HG03521 (cell line): ENCODE data around the gene STUB1.

Experiments used
- ATAC-seq: cut with Tn5 transposase; IDR thresholded peaks from one replicate; pipeline ENCODE4 v1.9.1; 2021; ENCODE audit warnings: mild to moderate bottlenecking, moderate library complexity; ENCODE audit not compliant: unreplicated experiment

Gene STUB1

DNA sequence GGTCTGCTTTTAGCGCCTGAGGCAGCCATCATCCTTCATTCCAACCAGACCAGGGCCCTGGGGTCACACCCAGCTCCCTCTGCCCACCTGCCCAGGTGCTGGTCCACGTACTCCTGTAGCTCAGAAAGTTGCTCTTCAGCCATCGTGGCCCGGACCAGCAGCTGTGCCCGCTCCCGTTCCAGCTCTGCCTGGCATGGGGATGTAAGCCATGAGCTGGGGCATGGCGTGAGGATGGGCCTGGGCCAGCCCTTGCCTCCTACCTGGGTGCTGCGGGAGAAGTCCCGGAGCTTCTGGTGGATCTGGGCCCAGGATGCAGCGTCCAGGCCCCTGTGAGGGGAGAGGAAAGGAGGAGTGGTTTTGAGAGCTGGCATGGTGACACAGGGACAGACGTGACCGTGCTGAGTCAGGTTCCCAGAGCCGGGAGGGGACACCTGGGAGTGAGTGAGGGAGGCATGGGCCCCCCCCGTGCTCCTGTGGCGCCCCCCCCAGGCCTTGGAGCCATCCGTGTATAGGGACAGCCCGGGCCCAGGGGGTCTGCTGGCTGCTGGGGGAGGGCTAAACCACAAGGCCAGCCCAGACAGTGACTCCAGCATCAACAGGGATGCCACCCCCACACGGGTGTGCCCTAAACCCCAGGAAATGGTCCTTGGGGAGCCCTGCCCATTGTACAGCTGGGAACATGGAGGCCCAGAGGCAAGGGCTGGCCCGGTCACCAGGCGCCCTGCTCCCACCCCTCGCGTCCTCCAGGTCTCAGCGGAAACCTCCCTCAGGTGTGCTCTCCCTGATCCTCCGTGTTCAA is 42.8 kb downstream of the STUB1 start:
- ATAC-seq = no peak

DNA sequence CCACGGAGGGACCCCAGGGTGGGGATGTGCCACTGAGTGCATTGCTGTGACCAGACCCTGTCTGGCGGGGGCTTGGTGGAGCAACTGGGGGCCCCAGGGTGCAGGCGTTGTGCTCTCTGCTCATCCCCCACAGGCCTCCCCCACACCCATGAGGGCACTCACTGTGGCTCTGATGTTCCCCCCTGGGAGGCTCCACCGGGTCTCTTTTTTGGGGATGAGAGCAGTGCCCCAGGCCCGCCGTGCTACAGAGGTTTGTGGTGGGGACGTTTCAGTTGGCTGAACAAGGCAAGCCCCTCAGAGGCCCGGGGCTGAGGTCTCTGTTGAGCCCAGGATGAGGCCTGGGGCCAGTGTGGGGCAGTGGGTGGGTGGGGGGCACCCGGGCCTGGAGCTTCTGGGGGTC is 43.5 kb downstream of the STUB1 start:
- ATAC-seq = no peak

DNA sequence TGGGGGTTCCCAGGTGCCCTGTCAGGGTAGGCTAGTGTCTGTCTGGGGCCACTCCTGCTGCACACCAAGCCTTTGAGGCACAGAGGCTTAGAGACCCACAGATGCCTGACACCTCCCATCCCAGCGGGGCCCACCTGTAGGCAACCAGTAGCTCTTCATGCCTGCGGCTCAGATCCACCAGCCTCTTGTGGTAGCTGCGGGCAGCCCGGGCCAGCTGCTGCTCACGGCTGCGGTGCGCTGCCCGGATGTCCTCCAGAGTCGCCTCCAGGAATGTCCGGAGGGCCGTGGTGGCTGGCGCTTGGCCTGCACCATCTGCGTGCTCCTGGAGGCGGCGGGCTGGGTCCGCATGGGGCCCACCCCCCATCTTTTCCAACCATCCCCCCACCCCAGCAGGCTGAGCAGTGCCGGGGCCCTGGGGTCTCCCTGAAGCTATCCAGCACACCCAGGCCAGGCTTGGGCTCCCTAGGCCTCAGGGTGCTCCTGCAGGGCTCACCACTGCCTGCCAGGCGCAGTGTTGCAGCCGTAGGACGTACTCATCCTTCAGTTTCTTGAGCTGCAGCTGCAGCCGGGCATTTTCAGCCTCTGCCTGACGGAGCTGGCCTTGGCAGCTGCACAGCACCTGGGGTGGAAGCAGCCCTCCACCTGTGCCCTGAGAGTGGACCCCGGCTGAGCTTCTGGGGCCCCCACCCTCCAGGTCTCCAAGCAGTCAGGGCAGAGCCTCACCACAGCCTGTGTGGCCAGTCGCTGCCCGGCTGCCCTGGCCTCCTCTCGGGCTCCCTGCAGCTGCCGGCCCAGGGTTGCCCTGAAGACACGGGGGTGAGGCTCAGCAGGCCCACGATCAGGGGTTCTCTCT is 44.2 kb downstream of the STUB1 start:
- no peak for ATAC-seq

DNA sequence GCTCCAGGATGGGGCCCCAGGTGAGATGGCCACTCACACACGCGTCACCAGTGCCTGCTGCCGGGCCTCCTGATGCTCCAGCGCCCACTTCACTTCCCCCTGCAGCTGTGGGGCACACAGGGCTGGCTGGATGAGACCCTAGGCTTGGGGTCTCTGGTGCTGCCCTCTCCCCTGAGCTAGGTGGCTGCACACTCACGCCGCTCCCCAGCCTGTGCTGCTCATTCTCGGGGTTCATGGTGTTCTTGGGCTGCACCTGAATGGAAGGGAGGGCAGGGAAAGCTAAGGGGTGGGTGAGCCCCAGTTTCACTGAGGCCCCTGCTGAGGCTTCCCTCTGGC is 44.8 kb downstream of the STUB1 start:
- no peak for ATAC-seq

DNA sequence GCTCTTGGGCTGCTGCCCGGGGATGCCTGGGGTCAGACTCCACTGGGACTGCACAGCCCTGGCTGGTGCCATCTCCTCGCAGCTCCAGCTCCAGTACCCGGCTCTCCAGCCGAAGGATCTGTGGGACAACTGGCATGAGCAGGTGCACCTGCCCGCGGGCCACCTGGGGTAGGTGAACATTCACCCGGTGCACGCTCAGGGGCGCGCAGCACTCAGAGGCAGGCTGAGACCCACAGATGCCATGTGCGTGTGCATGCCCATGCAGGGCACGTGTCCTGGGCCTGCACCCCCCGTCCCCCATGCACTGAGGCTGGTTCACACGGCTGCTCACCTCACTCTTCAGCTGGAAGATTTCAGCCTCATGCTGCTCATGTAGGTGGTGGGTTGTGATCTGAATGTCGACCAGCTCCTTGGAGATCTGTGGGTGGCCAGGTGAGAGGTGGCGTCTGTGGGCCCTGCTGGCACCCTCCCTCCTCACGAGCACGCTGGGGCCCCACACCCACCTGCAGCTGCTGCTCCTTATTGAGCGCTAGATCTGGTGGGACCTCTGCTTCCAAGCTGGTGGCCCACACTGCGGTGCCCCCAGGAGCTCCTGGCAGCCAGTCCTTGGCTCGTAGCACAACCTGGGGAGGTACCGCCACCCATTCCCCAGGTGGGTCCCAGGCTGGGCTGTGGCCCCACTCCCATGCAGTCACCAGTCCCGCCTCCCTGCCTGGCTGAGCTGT is 45.4 kb downstream of the STUB1 start:
- ATAC-seq = no peak

DNA sequence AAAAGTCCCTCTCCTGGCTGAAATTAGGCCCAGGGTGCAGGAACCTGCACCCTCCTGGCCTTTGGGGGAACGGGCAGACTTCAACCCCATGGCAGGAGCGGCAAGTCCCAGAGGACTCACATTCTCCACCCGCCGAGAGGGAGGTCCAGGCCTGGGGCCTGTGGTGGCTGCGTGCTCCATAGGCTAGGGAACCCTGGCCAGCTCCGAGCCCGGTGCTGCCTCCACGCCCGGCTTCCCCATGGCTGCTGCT is 45.9 kb downstream of the STUB1 start:
- no peak for ATAC-seq

DNA sequence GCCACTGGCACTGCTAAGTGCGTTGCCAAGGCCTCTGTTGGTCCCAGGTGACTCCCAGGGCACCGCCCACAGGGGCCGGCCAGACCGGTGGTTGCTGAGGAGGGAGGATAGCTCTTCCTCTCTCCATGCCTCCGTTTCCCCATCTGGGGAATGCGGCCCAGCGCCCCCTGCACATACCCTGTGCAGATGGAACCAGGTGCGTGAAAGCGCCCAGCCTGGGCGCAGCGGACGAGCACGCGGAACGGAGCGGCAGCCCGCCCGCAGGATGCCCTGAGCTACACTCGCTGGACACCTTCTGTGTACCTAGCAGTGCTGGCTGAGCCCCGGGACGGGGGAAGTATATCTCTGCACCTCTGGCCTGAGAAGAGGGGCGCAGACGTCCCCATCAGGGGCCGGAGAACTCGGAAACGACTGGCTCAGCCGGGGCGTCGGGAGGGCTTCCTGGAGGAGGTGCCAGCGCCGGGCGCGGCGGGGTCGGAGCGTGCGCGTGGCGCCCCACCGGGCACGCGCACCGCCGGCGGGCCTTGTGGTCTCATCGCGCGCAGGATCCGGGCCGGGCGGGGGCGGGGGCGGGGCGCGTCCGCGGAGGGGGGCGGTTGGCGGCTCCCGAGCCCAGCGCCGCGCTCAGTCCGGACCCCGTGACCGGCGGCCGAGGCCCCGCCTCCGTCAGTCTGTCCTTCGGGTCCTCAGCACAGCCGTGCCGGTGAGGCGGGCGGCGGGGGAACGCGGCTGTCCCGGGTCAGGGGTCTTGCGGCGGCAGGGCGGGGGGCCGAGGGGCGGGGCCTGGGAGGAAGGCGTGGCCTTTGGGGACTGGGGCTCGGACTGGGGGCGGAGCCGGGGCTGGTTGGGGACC is 46.5 kb downstream of the STUB1 start, which contains the start of the genes CCDC78 and HAGHL:
Gene CCDC78 (minus strand): TSS at position 6 of the 853 bp plus-strand sequence. CDS start 76 bp downstream, outside the sequence.
Gene HAGHL (plus strand): TSS at position 669 of the 853 bp plus-strand sequence. CDS start 404 bp downstream, outside the sequence.
- ATAC-seq = peak; percentile 31

DNA sequence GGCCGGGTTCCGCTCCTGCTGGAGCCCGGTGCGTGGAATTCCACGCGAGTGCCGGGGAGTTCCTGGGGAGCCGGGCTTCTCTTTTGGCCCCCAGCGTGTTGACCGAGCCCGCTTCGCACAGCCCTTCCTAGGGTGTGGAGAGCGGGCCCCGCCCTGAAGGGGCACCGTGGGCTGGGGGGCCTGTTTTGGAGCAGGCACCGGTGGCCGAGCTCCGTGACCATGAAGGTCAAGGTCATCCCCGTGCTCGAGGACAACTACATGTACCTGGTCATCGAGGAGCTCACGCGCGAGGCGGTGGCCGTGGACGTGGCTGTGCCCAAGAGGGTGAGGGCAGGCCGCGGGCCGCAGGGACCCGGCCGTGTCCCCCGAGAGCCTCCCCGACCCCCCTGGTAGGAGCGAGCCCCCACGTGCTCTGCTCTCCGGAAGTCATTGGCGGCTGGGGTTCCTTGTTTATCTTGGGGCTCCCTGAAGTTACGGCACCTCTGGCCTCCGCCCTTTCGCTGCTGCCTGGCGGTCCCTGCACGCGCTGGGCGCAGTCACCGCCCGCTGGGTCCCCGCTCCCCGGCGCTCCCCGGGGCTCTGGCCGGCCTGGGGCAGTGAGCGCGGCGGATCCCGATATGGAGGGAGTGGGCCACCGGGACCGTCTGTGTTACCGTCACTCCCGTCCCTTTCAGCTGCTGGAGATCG is 47.2 kb downstream of the STUB1 start:
- ATAC-seq = peak; percentile 2

DNA sequence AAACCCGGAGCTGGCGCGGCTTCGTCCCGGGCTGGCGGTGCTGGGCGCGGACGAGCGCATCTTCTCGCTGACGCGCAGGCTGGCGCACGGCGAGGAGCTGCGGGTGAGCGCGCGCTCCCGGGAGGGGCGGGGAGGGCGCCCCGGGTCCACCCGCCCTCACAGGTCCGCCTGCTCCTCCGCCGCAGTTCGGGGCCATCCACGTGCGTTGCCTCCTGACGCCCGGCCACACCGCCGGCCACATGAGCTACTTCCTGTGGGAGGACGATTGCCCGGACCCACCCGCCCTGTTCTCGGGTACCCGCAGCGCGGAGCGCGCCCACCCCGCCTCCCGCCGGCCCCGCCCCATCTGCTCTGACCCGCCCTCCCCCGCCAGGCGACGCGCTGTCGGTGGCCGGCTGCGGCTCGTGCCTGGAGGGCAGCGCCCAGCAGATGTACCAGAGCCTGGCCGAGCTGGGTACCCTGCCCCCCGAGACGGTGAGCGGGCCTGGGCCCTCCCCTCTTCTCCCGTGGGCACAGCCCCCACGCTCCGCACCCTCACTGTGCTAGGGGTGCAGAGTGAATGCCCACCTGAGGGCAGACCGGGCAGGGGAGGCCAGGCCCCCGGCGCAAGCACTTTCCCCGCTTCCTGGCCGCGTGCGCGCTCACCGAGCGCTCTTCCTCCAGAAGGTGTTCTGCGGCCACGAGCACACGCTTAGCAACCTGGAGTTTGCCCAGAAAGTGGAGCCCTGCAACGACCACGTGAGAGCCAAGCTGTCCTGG is 48.1 kb downstream of the STUB1 start:
- ATAC-seq = peak; percentile 37

DNA sequence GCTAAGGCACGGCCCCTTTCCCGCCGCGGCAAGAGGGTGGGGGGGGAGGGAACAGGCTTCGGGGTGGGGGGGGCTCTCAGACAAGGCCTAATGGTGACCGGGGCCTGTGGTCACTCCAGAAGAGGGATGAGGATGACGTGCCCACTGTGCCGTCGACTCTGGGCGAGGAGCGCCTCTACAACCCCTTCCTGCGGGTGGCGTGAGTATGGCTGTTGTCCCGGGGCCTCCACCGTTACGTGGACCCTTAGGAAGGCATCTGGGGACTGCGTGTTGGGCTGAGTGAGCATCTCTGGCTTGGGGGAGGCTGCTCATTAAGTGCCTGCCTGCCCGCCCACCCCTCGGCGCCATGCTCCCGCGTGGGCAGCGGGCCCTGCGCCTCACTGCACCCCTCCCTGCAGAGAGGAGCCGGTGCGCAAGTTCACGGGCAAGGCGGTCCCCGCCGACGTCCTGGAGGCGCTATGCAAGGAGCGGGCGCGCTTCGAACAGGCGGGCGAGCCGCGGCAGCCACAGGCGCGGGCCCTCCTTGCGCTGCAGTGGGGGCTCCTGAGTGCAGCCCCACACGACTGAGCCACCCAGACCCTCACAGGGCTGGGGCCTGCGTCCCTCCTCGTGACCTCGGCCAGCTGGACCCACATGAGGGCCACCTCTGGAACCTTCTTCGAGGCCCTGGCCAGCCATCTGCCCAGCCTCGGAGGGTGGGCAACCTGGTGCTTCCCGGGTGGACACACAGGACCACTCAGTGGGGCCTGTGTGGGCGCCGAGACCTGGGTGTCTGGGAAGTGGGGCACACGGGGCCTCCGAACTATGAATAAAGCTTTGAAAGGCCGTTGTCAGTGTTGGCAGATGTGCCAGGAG is 48.9 kb downstream of the STUB1 start:
- ATAC-seq = no peak

DNA sequence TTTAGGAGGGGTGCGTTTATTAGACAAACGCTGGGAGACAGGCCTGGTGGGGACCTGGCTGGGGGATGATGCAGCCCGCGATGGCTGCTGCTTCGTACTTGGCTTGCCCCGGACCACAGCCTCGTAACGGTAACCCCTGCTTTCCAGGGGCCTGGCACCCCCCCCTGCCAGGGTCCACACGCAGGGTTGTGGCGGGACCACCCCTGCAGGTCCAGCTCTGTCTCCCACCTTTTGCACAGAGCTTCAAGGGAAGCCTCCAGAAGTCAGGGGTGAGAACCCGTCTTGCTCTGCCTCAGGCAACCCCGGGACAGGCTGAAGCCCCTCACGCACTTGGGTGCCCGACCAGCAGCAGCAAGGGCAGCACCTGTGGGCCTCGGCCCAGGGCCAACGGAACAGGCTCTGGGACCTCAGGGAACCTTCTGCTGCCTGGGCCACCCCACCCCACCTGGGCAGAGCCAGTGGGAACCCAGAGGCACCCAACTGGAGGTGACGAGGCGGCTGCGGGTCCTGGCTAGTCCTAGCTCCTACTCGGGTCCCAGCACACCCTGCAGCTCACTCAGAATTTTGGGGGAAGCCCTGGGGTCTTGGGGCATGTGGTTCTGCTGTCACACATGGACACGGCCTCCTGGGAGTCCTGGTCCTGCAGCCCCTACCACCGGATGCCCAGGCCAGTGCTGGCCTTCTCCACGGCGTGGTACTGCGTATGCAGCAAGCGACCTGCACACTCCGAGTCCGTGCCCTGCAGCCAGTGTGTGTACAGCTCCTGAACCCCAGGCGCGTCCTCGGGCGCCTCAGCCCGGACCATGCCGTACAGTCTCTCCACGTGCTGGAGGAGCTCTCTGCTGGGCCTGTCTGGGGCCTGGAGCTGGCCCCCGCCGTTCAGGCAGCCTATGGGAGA is 49.8 kb downstream of the STUB1 start:
- ATAC-seq = no peak

DNA sequence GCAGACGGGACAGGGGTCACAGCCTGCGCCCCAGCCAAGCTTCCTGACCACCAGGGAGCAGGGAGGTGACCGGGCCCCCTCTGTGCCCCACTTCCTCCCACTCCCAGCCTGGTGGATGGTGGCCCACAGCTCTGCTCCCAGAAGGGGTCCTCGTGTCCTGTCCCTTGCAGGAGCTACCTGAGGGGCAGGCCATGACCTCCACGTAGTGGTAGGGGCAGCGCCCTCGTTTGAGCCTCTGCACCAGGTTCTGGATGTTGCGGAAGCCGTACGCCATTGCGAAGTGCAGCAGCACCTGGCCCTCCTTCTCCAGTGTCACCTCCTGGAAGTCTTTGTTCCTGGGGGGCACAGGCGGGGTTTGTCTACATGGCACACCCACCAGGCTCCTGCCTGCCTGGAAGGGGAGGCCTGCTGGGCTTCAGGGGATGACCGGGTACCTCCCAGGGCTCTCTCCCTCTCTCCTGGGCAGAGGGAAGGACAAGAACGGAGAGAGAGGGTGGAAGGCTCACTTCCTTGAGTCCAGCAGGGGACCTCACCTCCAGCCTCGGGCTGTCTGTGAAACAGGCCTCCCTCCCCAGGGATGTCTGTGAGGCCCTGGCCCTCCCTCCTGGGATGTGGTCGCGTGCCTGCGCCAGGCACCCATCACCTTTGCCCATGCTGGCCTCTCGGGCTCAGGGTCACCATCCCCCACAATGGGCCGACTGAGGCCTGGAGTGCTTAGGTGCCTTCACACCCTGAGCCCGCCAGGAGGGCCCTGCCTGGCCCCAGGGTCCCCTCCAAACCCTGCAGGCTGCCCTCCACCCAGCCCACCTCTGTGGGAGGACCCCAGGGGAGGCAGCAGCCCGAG is 50.7 kb downstream of the STUB1 start:
- no peak for ATAC-seq

DNA sequence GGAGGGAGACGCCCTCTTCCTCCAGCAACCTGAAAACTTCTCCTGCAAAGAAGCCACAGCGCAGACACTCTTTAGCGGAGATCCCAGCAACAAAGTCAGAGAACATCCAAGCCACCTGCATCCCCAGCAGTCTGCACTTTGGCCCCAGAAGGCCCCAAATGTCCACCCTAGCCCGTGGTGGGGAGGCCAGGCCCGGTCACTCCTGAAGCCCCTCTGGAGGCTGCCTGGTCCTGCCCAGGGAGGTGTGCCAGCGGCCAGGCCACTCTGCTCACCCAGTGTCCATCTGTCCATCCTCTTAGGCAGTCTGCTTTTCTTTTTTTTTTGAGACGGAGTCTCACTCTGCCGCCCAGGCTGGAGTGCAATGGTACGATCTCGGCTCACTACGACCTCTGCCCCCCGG is 52.1 kb downstream of the STUB1 start:
- ATAC-seq = no peak
